Lower lobe of right lung (tissue), 2 donors: ENCODE results near the gene MAGI1. TPM values are rescaled to one million over a fixed set of nuclear protein-coding genes. Genes with fewer than 3 reads are reported as not detected.

Experiments
- ATAC-seq, 2 donors: fragments of 200-7000 bp; cut with Tn5 transposase; one replicate each; pipeline ENCODE4 v1.9.1; 2020 to 2022; ENCODE audit warnings: mild to moderate bottlenecking in 2 of 2, moderate library complexity in 2 of 2
- DNase-seq: peaks from one replicate; pipeline ENCODE4 v3.0.0-alpha.2; 2020
- H3K27ac ChIP-seq: fragments of 200-600 bp; one replicate; pipeline ENCODE4 v1.8.0; 2022
- H3K27me3 ChIP-seq: fragments of 200-600 bp; one replicate; pipeline ENCODE4 v1.8.0; 2022; ENCODE audit warnings: low read depth
- H3K36me3 ChIP-seq: fragments of 200-600 bp; one replicate; pipeline ENCODE4 v1.8.0; 2022; ENCODE audit warnings: mild to moderate bottlenecking
- H3K4me1 ChIP-seq: fragments of 200-600 bp; one replicate; pipeline ENCODE4 v1.8.0; 2022
- H3K4me3 ChIP-seq: fragments of 200-600 bp; one replicate; pipeline ENCODE4 v1.8.0; 2022; ENCODE audit warnings: mild to moderate bottlenecking
- H3K9me3 ChIP-seq: fragments of 200-600 bp; one replicate; pipeline ENCODE4 v1.8.0; 2022
- CTCF ChIP-seq: fragments of 200-600 bp; IDR thresholded peaks from one replicate; pipeline ENCODE4 v1.8.0; 2022; ENCODE audit warnings: antibody characterized with exemption, mild to moderate bottlenecking
- intact Hi-C: fragments of 100-400 bp; cut with DNase I; formaldehyde crosslinking; loops from one replicate; pipeline ENCODE4 v1.11.0; 2022
- total RNA-seq: library from RNA; stranded (reverse); fragmentation: NEBNext Ultra II Directional; extraction: Animal tissue kit (Norgen Biotek cat#: 25700); gene quantifications from one replicate; pipeline ENCODE4 v1.2.1, GENCODE V29; 2021
- donor health status: DM: no; HTN: yes; CAD: no; lungs with severe emphysema.

The MAGI1 gene
- total RNA-seq, 1 donor from 2014 or later = 35.5 TPM

GRCh38 chr3:65741540-65741939 lies 297.2 kb downstream of the MAGI1 start:
- intact Hi-C loops = no loop called here
- no peak for TF ChIP-seq CTCF
- no peaks in the 10 kb centered on the region for H3K4me1 ChIP-seq
- H3K36me3 ChIP-seq = no peaks in the 10 kb centered on the region
- no peaks in the 10 kb centered on the region for H3K27me3 ChIP-seq
- H3K27ac ChIP-seq = no peak overlapping the region
- H3K9me3 ChIP-seq = no peaks in the 10 kb centered on the region
- H3K4me3 ChIP-seq = no peak overlapping the region
- DNase-seq (no peak), ATAC-seq (no peak)

GRCh38 chr3:65739901-65740541 lies 298.7 kb downstream of the MAGI1 start:
- intact Hi-C loops = no loop called here
- Histone ChIP-seq H3K4me3 (no peak overlapping the region), H3K36me3 (no peaks in the 10 kb centered on the region), H3K9me3 (no peaks in the 10 kb centered on the region), H3K27me3 (no peaks in the 10 kb centered on the region), H3K27ac (no peak overlapping the region), H3K4me1 (no peaks in the 10 kb centered on the region)
- ATAC-seq = no peak
- no peak for DNase-seq
- TF ChIP-seq CTCF = no peak

GRCh38 chr3:65734792-65735191 lies 303.9 kb downstream of the MAGI1 start:
- no peaks in the 10 kb centered on the region for H3K27me3 ChIP-seq
- no peak for TF ChIP-seq CTCF
- H3K4me1 ChIP-seq = peaks cover 10% of the 10 kb centered on the region
- no peak overlapping the region for H3K4me3 ChIP-seq
- H3K36me3 ChIP-seq = no peaks in the 10 kb centered on the region
- intact Hi-C loops = no loop called here
- ATAC-seq = no peak
- no peaks in the 10 kb centered on the region for H3K9me3 ChIP-seq
- DNase-seq = no peak
- no peak overlapping the region for H3K27ac ChIP-seq

- DNase-seq (no peak), ATAC-seq (no peak)
- intact Hi-C loops = no loop called here
- Histone ChIP-seq H3K4me3 (no peak overlapping the region), H3K4me1 (peaks cover 14% of the 10 kb centered on the region), H3K27ac (no peak overlapping the region), H3K27me3 (no peaks in the 10 kb centered on the region), H3K36me3 (no peaks in the 10 kb centered on the region), H3K9me3 (no peaks in the 10 kb centered on the region)
- TF ChIP-seq CTCF = no peak
Measured at GRCh38 chr3:65734382-65734781, 304.3 kb downstream of the MAGI1 start.

GRCh38 chr3:65733459-65733858 lies 305.3 kb downstream of the MAGI1 start:
- ATAC-seq = no peak
- H3K4me3 ChIP-seq = no peak overlapping the region
- H3K27ac ChIP-seq = no peak overlapping the region
- H3K4me1 ChIP-seq = peaks cover 18% of the 10 kb centered on the region
- TF ChIP-seq CTCF = no peak
- no peaks in the 10 kb centered on the region for H3K27me3 ChIP-seq
- no peaks in the 10 kb centered on the region for H3K9me3 ChIP-seq
- intact Hi-C loops = no loop called here
- no peaks in the 10 kb centered on the region for H3K36me3 ChIP-seq
- no peak for DNase-seq
